ENCODE measurements around the gene ADPRH. TPM values are rescaled to one million over a fixed set of nuclear protein-coding genes. Genes with fewer than 3 reads are reported as not detected.

The ADPRH gene
- 2.3 TPM for total RNA-seq

DNA sequence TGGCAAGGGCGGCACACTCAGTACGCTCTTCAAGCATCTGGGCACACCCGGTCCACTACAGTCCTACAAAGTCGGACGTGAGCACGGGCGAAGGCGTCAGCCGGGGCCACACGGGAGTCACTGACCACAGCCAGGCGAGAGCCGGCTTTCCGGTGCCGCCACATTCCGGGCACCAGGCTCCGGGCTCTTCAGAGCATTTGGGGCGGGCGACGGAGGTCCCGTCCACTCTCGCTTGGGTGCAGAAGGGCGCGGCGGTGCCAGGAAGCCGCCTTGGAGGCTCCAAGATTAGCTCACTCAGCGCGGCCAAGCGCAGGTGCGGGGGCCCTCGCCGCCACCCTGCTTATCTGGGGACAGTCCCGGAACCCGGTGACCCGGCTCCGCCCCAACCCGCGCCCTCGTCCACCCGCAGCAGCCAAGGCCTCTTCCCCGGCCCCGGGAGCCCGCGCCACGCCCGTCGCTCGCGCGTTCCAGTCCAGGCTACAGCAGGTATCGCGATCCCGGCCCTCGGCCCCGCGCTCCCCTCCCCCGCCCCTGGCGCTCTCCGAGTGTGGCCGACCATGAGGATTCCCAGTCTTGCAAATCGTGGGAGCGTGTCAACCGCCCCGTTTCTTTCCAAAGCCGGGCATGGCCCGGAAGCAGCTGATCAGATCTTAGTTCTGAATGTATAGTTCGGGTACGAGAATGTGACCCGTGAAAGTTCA, at the start of gene ADPRH:
ADPRH (plus strand) TSS at position 127 of the 701 bp plus-strand sequence. CDS start 2,678 bp downstream, outside the sequence.

DNA sequence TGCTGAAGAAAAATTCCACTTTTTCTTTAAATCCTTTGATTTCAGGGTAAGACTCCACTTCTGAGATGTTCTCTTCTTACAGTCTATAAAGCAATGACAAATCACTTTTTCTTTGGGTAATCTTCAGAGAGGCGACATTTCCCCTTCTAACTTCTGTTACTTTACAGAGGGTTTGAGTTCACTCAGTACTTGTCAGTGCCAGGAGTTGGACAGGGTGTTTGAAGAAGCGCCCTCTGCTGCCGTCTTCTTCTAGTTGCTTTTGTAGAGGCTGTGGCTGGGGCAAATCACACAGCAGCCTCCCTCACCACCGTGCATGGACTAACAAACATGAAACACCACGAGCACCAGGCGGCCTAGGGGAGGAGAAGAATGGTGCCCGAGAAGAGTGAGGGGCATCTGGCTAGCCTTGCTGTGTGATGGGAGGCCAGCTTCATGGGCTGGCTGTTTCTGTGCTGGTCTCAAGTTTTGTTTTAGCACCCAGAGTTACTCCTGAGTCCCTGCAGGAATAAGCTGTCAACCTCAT, 19.8 kb upstream of the ADPRH start, which contains the start of gene CD80:
CD80 (minus strand) TSS at position 174 of the 523 bp plus-strand sequence. CDS start 1,886 bp downstream, outside the sequence.

DNA sequence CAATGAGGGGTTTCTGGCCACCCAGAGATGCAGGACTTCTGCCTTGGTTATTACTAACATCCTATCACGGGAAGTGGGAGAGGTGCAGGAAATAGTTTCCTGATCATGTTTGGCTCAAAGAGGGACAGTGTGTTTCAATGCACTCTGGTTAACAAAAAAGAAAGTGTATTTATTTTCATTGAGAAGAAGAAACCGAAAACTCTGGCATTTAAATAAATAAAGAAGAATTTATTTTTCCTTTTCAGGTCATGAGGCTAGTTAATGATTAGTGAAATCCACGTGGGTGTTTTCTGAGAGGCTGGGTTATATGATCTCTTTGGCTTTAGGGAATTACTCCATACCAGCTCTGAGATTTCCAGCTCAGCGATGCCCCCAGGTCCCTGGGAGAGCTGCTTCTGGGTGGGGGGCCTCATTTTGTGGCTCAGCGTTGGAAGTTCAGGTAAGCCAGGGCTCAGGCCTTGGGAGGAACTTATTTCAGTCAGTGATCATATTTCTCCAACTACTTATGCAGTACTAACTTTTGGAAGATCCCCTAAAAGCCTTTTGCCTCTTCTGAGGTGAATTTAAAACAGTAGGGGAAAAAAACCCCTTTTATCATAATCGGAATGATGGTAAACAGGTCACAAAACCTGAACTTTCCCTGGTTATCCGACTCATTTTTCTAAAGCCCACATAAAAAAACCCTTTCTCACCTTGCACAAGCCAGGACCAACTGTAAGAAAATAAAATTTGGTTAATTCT, 18.4 kb downstream of the ADPRH start, which contains the start of gene PLA1A:
PLA1A (plus strand) TSS at position 338 of the 741 bp plus-strand sequence; CDS start at position 367, 29 bp downstream.

Other genes starting within 250 kb of the ADPRH start
- 13.4 TPM for gene TMEM39A, start 115.9 kb upstream of the ADPRH start, total RNA-seq
- gene POGLUT1, start 110.5 kb upstream of the ADPRH start, total RNA-seq, result 16.8 TPM
- gene TIMMDC1, start 80.9 kb upstream of the ADPRH start, total RNA-seq, result 31.4 TPM
- under 0.01 TPM for gene CD80, start 19.9 kb upstream of the ADPRH start, total RNA-seq
- 0.23 TPM for gene PLA1A, start 18.4 kb downstream of the ADPRH start, total RNA-seq
- gene POPDC2, start 81.1 kb downstream of the ADPRH start, total RNA-seq, result 0.69 TPM
- 22.6 TPM for gene COX17, start 97.9 kb downstream of the ADPRH start, total RNA-seq
- 12.9 TPM for gene CFAP91, start 123.5 kb downstream of the ADPRH start, total RNA-seq
- gene NR1I2, start 202.6 kb downstream of the ADPRH start, total RNA-seq, result 0.23 TPM

All from diencephalon (tissue), 1 donor.